ENCODE measurements around the gene FTH1.

DNA sequence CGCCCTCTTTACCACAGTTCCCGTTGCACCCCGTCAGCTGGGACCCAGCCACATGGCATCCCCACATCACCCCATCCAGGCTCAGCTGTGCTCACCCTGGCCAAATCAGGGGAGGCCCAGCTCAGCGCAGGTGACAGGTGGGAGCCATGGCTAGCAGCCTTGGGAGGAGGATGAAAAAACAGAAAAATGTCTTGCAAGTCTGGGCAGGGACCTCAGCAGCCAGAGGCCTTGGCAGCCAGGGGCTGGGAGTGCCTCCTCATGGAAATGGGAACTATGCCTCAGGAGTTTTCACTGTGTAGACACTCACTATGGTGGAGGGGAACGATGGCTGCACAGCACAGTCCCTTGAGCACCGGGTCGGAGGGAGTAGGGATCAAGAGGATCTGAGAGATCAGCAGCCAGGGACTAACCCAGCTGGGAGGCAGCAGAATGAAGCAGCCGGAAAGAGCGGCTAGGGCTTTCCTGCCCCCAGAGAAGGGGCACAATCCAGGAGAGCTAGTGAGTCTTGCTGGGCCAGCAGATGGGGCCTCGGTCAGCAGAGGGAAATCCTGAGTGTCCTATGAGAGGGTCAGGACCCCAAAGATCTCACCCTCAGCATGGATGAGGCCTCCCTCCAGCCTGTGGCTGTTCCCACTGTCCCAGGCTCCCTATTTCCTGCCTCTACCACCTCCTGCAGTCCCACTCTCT, 6.2 kb upstream of the FTH1 start:
- TF ChIP-seq ZNF274 (IDR thresholded peaks at IDR 0.05; ENCODE audit: low read depth, low read length): no peak
- no peak for TF ChIP-seq YY1 (IDR thresholded peaks at IDR 0.05; ENCODE audit: insufficient read depth, insufficient read length)
- TF ChIP-seq SUZ12 (IDR thresholded peaks at IDR 0.05; ENCODE audit: extremely low read depth, insufficient read depth, insufficient read length): no peak
